ENCODE results near the gene KIFBP.
"Not testable (repeated sequence)": the region's sequence is repeated elsewhere in the genome, so short reads cannot be mapped to it uniquely, and the experiment has no call there.

DNA sequence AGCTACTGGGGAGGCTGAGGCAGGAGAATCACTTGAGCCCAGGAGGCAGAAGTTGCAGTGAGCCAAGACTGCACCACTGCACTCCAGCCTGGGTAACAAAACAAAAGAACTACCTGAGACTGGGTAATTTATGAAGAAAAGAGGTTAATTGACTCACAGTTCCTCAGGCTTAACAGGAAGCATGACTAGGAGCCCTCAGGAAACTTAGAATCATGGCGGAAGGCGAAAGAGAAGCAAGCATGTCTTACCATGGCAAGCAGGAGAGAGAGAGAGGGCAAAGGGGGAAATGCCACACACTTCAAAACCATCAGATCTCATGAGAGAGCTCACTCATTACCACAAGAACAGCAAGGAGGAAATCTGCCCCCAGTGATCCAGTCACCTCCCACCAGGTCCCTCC lies 24.2 kb downstream of the KIFBP start:
- TF ChIP-seq, protein P1, sequence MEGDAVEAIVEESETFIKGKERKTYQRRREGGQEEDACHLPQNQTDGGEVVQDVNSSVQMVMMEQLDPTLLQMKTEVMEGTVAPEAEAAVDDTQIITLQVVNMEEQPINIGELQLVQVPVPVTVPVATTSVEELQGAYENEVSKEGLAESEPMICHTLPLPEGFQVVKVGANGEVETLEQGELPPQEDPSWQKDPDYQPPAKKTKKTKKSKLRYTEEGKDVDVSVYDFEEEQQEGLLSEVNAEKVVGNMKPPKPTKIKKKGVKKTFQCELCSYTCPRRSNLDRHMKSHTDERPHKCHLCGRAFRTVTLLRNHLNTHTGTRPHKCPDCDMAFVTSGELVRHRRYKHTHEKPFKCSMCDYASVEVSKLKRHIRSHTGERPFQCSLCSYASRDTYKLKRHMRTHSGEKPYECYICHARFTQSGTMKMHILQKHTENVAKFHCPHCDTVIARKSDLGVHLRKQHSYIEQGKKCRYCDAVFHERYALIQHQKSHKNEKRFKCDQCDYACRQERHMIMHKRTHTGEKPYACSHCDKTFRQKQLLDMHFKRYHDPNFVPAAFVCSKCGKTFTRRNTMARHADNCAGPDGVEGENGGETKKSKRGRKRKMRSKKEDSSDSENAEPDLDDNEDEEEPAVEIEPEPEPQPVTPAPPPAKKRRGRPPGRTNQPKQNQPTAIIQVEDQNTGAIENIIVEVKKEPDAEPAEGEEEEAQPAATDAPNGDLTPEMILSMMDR (IDR thresholded peaks at IDR 0.05): not testable (repeated sequence)
- TF ChIP-seq POLR2A (IDR thresholded peaks at IDR 0.05): not testable (repeated sequence)

Data from uterus (tissue), 2 donors.